ENCODE measurements around the gene ZBED1.
"Not testable (repeated sequence)": the region's sequence is repeated elsewhere in the genome, so short reads cannot be mapped to it uniquely, and the experiment has no call there.

The ZBED1 gene

GRCh38 chrX:2471641-2472040, 29.1 kb downstream of the ZBED1 start:
- DNase-seq: no peak

GRCh38 chrX:2471126-2471525, 29.6 kb downstream of the ZBED1 start:
- DNase-seq: not testable (repeated sequence)

DNA sequence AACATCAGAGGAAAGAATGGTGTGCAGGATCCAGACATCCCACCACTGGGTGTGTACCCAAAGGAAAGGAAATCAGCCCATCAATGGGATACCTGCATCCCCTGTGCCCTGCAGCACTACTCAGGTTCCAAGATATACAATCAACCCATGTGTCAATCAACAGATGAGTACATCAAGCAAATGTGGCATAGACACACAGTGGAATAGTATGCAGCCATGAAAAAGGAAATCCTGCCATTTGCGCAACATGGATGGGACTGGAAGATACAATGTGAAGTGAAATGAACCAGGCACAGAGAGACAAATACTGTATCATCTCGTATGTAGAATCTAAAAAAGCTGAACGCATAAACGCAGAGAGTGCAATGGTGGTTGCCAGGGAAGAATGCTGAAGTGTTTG, 30.9 kb downstream of the ZBED1 start:
- not testable (repeated sequence) for DNase-seq

- no peak for DNase-seq
These were observed 31.5 kb downstream of the ZBED1 start for GRCh38 chrX:2469196-2469685.

DNA sequence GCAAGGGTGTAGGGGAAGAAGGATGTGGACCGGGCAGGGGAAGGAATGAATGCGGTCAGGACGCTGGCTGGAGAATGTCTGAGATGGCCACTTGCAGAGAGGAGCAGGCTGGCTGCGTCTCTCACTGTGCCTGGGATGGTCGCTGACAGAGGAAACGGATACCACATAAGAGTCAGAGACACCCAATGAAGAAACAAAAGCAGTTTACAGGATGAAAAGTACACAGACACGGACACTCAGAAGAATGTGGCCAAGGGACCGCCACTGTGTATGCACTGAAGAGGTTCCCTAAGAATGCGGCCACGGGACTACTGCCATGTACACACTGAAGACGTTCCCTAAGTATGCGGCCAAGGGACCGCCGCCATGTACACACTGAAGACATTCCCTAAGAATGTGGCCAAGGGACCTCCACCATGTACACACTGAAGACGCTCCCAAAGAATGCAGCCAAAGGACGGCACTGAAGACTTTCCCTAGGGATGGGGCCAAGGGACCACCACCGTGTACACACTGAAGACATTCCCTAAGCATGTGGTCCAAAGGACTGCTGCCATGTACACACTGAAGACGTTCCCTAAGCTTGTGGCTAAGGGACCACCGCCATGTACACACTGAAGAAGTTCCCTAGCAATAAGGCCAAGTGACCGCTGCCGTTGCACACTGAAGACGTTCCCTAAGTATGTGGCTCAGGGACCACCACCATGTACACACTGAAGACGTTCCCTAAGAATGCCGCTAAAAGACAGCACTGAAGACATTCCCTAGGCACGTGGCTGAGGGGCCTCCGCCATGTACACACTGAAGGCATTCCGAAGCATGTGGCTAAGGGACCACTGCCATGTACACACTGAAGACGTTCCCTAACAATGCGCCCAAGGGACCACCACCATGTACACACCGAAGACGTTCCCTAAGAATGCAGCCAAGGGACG, 32.2 kb downstream of the ZBED1 start:
- DNase-seq: no peak

DNA sequence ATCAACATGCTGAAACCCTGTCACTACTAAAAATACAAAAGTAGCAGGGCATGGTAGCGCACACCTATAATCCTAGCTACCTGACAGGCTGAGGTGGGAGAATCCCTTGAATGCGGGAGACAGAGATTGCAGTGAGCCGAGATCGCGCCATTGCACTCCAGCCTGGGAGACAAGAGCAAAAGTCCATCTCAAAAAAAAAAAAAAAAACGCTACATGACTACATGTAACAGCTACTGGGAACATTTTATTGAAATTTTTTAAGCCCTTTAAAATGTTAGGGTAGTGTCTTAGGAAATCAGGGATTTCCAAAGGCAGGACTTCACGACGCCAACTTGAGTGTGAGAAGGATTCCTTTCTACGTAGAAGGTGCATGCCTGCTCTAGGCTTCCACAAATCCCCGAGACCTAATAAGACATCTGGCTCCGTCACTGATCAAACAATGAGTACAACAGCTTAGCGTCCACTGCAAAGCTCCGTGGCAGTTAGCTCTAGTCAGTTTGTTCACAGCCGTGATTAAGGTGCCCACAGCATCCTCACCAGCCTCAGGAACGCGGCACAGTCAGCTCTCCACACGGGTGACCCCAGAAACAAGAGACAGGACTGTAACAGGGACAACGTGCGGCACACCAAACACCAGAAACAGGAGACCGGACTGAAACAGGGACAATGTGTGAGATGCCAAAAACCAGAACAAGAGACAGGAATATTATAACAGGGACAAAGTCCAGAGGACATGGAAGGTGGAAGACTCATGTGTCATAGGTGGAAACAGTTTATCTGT, 33.7 kb downstream of the ZBED1 start:
- no peak for DNase-seq

DNA sequence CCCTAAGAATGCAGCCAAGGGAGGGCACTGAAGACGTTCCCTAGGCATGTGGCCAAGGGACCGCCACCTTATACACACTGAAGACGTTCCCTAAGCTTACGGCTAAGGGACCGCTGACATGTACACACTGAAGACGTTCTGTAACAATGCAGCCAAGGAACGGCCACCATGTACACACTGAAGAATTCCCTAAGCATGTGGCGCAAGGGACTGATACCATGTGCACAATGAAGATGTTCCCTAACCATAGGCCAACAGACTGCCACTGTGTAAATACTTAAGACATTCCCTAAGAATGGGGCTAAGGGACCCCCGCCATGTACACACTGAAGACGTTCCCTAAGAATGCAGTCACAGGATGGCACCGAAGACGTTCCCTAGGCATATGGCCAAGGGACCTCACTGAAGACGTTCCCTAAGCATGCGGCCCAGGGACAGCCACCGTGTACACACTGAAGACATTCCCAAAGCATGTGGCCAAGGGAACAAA, 36.1 kb downstream of the ZBED1 start:
- no peak for DNase-seq

GRCh38 chrX:2463973-2464676, 36.7 kb downstream of the ZBED1 start:
- DNase-seq: no peak

GRCh38 chrX:2463481-2463880, 37.3 kb downstream of the ZBED1 start:
- not testable (repeated sequence) for DNase-seq

DNA sequence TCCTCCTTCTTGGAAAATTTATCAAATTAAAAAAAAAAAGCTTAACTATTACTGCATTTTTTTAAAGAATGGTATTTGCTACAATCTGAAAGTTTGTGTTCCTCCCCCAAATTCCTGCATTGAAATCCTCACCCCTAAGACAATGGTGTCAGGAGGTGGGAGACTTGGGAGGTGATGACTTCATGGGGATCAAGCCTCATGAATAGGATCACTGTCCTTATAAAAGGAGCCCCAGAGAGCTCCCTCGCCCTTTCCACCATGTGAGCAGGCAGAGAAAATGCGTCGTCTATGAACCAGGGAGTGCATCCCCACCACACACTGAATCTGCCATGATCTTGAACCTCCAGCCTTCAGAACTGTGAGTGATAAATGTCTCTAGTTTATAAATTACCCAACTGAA, 38.0 kb downstream of the ZBED1 start:
- DNase-seq: no peak

DNA sequence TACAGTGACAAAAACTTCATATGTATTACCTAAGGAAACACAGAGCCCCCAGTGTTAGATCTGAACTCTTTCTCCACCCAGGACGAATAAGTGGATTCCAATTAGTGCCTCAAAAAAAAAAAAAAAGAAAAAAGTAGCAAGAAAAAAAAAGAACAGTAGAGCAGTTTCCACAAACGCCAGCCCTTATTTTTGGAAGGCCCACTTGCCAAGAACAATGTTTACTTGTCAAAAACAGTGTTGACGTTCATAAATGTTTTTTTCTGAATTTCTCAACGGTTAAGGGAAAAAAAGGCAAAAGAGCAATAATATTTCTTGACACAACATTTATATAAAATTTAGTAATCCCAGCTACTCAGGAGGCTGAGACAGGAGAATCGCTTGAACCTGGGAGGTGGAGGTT, 38.7 kb downstream of the ZBED1 start:
- no peak for DNase-seq

DNA sequence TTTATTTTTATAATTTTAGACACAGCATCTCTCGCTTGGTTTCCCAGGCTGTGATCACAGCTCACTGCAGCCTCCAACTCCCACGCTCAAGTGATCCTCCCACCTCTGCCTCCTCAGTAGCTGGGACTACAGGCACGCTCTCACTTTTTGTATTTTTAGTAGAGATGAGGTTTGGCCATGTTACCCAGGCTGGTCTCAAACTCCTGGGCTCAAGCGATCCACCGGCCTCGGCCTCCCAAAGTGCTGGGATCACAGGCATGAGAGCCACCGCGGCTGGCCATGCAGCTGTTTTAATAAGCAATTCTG, 39.1 kb downstream of the ZBED1 start:
- DNase-seq: no peak

DNA sequence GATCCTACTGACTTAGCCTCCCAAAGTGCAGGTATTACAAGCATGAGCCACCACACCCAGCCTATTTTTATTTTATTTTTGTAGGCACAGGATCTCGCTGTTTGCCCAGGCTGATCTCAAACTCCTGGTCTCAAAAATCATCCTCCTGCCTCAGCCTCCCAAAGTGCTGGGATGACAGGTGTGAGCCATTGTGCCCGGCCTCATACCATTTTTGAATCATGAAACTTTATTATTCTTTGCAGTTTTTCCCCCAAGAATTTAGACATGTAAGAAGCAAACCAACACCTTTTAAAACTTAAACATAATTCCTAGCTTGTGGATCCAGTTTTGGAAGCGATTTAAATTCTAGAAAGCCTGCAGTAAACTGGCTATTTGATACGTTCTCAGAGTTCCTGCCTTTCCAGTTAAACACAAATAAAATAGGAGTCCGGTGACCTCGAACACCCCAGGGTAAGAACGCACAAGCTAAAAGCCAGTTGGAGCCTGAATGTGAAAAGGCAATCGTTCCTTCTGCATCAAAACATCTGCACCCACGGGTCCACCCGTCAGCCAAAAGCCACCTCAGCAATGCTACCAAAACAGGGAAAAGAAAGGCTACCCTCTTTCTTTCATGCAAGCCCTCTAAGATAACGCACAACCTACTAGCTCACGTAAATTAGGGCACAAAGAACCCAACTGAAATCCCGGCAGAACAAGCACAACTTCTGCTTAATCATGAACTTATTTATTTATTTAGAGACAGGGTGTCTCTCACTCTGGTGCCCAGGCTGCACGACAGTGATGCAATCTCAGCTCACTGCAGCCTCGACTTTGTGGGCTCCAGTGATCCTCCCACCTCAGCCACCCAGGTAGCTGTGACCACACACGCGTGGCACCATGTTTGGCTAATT, 39.7 kb downstream of the ZBED1 start:
- not testable (repeated sequence) for DNase-seq

- DNase-seq: not testable (repeated sequence)
These were observed 40.7 kb downstream of the ZBED1 start for GRCh38 chrX:2460048-2460447.

DNA sequence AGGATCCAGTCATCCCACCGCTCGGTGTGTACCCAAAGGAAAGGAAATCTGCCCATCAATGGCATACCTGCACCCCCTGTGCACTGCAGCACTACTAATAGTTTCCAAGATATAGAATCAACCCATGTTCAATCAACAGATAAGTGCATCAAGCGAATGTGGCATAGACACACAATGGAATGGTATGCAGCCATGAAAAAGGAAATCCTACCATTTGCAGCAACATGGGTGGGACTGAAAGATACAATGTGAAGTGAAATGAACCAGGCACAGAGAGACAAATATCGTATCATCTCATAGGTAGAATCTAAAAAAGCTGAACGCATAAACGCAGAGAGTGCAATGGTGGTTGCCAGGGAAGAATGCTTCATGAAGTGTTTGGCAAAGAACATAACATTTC, 42.5 kb downstream of the ZBED1 start:
- DNase-seq: no peak

GRCh38 chrX:2457289-2458133, 43.3 kb downstream of the ZBED1 start:
- no peak for DNase-seq

GRCh38 chrX:2456091-2456490, 44.7 kb downstream of the ZBED1 start:
- not testable (repeated sequence) for DNase-seq

DNA sequence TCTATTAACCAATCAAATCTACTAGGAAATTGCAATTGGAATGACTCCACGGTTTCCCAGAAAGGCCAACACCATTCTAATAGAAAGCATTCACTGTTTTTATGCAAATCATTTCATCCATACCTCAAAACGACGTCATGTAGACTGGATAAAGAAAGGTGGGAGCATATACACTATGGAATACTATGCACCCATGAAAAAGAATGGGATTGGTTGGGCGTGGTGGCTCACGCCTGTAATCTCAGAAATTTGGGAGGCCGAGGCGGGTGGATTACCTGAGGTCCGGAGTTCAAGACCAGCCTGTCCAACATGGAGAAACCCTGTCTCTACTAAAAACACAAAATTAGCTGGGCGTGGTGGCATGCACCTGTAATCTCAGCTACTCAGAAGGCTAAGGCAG, 46.2 kb downstream of the ZBED1 start:
- not testable (repeated sequence) for DNase-seq

- DNase-seq: no peak
These were observed 48.0 kb downstream of the ZBED1 start for GRCh38 chrX:2452799-2453198.

GRCh38 chrX:2452317-2452784, 48.4 kb downstream of the ZBED1 start:
- no peak for DNase-seq
